SIG-M5 (cell line): ENCODE results near the gene HSF4.
"Not testable (repeated sequence)": the region's sequence is repeated elsewhere in the genome, so short reads cannot be mapped to it uniquely, and the experiment has no call there.

Source experiments
- DNase-seq: peaks from one replicate; lab custom pipeline; 2025; lab: John Stamatoyannopoulos, UW

Gene HSF4, protein sequence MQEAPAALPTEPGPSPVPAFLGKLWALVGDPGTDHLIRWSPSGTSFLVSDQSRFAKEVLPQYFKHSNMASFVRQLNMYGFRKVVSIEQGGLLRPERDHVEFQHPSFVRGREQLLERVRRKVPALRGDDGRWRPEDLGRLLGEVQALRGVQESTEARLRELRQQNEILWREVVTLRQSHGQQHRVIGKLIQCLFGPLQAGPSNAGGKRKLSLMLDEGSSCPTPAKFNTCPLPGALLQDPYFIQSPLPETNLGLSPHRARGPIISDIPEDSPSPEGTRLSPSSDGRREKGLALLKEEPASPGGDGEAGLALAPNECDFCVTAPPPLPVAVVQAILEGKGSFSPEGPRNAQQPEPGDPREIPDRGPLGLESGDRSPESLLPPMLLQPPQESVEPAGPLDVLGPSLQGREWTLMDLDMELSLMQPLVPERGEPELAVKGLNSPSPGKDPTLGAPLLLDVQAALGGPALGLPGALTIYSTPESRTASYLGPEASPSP

DNA sequence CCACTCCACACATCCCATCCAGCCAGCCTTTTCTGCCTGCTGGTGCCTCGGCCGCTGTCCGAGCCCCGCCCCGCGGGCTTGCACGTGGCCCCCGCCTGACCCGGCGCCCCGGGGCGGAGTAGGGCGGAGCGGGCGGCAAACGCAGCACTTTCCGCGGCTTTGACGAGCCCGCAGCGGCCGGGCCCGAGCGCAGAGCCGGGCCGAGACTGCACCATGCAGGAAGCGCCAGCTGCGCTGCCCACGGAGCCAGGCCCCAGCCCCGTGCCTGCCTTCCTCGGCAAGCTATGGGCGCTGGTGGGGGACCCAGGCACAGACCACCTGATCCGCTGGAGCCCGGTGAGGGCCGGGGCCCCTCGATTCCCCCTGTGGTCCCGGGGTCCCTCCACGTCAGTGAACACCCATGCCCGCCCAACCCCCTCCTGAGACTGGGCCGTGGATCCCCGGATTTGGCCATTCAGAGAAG is at the start of gene HSF4:
HSF4 (plus strand) TSS at position 147 of the 463 bp plus-strand sequence; CDS start at position 214, 67 bp downstream.
- DNase-seq, result no peak

DNA sequence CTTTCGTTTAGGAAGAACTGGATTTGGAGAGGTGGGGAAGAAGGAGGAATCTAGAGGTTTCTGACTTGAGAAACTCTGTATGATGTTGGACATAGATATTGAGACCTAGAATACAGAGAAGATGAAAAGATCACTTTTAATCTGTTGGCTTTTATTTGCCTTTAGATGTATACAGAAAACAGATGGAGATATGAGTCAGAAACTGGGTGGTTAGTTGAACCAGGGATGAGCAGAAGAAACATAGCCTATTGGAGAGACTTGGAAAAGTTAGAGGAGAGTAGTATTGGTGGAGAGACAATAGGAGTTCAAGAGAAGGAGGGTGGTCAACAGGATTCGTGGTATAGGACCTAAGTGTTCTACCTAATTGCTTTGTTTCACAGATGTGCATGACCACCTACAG is 49.8 kb upstream of the HSF4 start:
- DNase-seq, result no peak

DNA sequence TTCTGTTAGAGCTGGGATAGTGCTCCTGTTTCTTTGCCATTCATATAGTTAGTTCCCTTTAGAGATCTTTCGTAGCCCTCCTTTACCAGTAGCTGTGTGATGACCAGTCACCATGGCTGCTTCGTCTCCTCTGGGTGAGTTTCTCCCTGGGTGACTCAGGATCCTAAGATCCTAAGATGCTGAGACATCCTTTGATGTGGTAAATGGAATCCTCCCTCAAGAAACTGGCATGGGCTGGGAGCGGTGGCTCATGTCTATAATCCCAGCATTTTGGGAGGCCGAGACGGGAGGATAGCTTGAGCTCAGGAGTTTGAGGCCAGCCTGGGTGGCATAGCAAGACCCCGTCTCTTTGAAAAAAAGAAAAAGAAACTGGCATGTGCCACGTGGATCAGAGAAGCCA is 48.9 kb upstream of the HSF4 start:
- no peak for DNase-seq

DNA sequence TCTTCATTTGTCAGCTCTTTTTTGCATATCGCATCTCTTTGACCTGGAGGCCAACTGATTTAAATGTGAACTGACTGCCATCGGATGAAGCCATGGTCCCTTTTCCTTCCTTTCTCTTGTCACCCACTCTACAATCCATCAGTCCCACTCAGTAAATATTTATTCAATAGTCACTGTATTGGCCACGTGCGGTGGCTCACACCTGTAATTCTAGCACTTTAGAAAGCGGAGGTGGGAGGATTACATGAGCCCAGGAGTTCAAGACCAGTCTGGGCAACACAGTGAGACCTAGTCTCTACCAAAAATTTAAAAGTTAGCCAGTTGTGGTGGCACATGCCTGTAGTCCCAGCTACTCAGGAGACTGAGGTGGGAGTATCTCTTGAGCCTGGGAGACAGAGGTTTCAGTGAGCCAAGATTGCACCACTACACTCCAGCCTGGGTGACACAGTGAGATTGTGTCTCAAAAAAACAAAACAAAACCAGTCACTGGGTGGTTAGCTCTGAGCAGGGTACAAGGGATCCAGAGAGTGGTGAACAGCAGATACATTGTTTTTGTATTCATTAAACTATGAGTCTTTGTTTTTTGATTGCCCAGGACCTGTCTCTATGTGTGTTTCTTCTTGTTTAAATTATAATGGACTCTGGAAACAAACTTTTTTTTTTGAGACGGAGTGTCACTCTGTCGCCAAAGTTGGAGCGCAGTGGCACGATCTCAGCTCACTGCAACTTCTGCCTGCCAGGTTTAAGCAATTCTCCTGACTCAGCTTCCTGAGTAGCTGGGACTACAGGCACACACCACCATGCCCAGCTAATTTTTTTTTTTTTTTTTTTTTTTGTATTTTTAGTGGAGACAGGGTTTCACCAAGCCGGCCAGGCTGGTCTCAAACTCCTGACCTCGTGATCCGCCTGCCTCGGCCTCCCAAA is 47.9 kb upstream of the HSF4 start:
- DNase-seq, result no peak

DNA sequence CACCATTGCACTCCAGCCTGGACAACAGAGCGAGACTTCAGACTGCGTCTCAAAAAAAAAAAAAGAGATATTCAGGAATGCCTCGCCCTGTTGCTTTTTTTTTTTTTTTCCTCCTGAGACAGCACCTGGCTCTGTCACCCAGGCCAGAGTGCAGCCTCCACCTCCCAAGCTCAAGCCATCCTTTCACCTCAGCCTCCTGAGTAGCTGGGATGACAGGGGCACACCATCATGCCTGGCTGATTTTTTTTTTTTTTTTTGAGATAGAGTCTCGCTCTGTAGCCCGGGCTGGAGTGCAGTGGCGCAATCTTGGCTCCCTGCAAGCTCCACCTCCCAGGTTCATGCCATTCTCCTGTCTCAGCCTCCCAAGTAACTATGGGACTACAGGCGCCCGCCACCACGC is 46.8 kb upstream of the HSF4 start:
- no peak for DNase-seq

DNA sequence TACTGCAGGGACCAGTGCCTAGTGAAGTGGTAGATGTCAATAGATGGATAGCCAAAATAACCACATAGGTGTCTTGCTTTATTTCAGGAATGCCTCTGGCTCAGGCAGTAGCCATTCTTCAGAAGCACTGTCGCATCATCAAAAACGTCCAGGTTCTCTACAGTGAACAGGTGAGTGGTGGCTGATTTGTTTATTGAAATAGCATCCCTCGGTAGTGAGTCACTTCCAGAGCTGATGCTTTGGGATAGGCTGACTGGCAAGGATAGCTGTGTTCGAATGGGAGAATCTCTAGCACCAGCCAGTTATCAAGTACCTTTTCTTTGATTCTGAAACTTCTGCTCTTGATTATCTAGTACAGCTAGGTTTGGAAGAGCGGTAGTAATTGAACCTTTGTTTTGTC is 44.5 kb upstream of the HSF4 start:
- no peak for DNase-seq

DNA sequence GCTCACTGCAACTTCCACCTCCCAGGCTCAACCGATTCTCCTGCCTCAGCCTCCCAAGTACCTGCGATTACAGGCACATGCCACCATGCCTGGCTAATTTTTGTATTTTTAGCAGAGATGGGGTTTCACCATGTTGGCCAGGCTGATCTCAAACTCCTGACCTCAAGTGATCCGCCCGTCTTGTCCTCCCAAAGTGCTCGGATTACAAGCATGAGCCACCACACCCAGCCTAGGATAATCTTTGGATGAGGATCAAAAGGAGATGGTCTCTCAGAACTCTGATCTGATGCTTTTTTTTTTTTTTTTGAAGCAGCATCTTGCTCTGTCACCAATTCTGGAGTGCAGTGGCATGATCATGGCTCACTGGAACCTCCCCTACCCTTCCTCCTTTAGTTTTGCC is 41.7 kb upstream of the HSF4 start:
- not testable (repeated sequence) for DNase-seq

DNA sequence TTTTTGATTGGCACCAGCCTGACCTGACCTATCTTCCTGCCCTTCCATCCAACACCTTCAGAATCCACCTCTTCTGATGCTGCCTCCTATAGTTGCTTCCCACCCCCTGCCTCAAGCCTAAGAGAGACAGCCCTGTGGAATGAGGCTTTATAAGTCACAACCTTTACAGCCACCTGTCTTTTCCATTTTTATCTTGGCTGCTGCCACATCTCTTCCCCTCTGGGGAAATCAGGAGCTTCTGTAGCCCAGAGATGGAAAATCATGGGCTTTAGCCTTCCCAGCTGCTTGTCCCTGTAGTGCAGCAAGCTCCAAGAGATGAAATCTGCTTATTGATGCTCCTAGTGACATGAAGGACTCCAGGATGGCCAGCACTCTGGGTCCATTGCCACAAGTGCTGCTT is 36.1 kb upstream of the HSF4 start:
- DNase-seq, result no peak

DNA sequence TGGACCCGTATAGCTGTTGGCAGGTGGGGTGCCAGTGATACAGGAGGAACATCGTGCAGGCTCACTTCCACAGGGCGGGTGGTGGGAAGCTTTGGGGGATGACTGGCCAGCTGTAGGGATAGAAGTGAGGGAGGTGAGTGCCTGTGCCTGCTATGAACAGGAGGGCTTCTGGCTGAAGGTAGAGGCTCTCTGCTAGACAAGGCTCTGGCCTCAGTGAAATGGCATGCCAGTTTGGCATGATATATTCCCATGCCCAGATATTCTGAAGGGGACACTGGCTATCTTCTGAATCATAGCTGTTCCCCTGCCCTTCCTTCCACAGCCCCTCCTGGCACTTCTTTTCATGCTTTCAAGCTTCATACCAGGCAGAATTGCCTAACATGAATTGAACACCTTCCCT is 35.7 kb upstream of the HSF4 start:
- DNase-seq, result no peak

DNA sequence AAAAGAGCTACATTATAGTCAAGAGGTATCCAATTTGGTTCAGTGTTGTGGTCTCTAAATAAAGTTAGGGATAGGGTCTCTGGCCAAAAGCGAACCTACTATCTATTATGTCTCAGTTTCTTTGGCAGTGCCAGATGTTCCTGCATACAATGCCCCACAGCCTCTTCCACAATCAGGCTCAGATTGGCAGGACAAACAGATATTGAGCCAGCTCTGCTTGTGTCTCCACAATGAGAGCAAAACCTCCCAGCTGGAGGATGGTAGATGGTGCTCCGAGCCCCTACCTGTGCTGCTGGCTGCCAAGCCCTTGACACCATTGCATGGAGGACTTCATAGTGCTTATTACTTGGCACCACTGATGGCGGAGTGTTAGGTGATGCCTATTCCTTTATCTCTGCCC is 35.1 kb upstream of the HSF4 start:
- DNase-seq, result no peak

DNA sequence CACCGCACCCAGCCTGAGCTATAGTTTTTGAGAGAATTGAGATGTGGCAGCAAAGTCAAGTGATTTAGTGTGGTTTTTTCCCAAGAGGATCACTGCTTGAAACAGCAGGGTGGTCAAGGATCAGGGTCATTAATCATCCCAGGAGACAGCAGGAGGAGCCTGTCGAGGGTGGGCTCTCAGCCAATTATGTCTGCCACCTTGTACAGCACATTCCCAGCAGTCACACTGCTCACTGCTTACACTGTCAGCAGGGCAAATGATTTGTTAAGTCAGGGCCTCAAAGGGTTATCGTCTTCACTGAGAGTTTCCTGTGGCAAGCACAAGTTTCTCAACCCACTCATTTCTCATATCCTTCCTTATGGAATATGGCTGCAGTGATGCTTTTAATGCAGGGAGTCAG is 26.9 kb upstream of the HSF4 start:
- no peak for DNase-seq

DNA sequence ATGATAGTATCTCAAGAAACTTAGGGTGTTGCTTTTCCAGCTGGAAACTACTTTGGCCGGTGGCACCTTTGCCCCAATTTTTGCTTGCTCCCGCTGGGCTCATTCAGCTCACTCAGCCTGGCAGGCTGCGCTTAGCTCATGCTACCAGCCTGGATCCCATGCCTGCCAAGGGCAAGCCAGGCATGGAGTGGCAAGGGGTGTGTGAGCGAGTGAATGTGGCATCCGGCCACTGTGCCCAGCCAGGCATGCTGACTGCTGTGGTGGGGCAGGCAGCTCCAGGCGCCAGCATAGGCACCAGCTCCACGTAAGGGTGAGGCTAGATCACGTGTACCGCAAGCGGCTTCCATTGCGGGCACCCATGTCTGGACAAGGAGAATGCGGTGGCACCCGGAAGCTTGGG is 23.2 kb upstream of the HSF4 start:
- DNase-seq, result no peak

DNA sequence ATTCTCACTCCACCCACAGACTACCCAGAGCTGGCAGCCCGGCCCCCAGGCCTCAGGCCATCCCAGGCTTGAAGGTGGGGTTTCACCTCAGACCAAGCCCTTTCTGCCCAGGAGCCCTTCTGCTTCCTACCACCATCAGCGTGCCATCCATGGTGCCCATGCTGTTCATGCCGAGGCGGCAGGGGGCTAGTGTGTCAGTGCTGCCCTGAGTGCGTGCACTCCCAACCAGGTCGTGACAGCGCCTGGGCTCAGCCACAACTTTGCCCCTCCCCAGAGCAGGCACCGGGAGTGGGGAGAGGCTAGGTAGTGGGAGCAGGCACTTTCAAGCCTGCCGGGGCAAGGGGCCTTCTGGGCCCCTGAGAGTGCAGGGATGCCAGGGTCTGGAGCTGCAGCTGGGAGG is 22.2 kb upstream of the HSF4 start:
- no peak for DNase-seq

DNA sequence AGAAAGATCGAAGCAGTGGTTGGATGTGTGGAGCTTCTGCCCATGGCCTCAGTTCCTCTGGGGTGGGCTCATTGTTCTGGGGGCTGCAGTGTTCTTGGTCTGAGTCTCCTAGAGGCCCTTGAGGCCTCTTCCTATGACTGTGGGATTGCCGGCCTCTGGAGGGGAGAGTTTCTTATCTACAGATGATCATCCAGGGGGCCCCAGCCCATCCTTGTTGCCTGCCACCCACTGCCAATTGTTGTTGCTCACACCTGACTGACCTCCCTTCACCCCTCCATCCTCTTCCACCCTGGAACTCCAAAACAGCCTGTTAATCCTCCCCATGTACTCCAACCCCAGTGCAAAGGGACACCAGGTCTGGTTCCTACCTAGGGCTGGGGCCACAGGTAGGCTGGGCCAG is 19.6 kb upstream of the HSF4 start:
- DNase-seq, result no peak

DNA sequence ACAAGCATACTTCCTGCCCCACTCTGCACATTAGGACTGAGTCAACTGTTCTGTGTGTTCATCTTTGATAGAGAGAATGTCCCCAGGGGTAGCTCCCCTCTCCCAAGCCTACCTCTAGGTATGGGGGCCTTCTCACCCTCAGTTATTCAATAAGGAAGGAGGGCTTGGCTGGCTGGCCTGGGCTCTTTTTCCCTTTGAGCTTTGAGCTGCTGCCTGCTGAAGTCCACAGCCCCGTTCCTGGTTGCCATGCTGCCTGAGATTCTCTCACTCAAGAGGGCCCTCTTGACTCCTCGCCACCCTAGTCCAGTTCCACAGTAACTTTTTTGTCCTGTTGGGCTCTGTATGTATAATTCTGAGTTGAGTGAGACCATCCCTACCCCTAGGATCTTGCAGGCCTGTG is 18.8 kb upstream of the HSF4 start:
- DNase-seq, result no peak

DNA sequence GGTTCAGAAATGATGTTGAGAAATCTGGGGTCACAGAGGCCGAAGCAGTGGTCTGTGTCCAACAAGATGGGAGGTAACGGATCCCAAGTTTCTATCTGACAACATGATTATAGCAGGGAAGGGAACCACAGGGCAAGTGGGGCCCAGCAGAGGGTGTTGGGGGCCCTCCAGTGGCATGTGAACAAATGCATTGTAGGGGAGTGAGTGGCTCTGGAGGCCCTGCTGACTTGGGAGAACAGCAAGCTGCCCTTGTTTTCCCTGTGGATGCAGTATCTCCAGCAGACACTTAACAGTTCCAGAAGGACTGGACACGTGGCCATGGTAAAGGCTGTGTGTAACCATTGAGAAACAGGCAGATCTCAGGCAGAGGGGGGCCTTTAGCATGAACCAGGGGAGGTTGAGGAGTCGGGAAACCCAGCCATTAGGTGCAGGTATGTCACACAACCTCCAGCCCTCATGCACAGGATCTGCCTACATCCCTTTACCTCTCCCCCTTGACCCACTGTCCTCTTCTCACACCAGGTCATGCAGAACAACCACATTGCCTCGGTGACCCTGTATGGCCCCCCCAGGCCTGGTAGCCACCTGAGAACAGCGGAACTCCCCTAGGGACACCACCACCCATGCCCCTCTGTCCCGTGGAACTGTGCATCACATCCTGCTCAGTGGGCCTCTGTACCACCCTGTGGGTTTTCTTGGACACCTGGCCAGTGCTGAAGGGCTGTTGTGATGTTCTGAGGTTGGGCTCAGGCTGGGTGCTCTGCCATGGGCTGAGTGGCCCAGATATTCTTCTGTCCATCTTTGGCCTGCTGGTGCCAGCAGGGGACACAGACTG is 17.8 kb upstream of the HSF4 start:
- DNase-seq, result no peak

DNA sequence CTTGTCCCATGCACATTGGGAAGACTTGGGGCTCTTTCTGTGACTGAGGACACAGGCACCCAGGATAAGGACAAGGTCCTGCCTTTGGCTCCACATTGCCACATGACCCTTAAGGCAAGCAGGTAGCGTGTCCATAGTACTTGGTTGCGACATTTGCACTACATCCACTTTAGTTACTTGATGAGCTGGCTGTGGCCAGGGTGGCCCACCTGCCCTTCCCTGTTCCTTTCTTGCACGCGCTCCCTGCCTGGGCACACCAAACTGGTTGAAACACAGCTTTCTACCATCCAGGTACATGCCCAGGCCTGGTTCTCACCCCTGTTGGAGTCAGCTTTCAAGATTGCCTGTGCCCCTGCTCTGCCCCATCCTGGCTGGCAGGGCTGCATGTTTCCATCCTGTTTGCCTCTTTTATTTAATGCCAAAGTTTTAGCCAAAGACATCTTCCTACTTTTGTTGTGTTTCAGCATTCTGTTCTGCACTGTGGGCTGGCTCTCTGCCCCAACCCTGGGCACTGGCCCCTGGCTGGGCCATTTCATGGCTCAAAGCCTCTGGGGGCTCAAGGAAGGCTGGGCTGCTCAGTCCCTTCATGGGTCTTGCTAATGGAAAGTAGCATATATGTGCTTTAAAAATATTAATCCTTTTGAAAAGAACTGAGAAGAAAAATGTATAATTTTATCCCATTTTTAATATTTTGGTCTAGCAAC is 17.0 kb upstream of the HSF4 start:
- DNase-seq, result no peak

DNA sequence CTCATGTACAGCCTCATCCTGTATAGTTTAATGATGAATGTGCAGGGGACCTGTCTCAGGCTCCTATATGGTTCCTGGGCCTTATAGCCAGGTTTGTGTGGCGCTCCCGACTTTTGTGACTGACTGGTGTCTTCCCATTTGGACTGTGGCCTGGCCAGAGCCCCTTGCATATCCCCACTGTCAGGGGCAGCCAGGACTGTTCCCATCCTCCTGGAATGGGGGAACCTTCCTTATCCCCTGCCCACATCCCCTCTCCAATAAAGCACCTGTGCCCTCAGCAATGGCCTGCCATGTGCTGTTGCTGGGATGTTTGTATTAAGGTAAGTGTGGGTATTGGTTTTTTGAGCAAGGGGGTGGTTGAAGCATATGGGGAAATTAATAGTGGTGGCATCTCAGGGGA is 16.3 kb upstream of the HSF4 start:
- no peak for DNase-seq

DNA sequence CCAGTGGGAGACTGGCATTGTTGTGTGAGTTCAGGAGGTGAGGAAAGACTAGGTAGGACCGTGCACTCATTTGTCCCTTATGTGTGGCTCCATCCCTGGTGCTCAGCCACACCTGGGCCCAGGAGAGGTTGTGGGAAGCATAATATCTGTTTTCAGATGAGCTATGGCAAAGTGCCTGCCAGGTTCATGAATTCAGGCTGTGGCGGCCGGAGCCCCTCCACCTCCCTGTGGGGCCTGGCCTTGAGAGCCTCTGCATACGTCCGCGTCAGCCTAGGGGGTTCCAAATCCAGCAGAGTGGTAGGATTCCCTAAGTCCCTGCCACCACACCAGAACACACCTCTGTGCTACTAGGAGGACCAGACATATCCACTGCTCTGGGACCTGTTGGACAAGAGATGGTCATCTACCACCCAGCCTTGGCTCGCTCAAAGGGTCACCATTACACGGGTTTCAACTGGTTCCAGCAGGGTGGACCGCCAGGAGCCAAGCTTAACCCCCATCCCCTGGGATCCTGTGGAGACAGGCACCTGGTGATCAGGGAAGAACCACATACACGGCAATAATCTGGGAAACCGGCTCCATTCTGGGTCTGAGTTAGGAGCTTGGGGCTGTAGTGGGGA is 15.8 kb upstream of the HSF4 start:
- DNase-seq, result no peak

DNA sequence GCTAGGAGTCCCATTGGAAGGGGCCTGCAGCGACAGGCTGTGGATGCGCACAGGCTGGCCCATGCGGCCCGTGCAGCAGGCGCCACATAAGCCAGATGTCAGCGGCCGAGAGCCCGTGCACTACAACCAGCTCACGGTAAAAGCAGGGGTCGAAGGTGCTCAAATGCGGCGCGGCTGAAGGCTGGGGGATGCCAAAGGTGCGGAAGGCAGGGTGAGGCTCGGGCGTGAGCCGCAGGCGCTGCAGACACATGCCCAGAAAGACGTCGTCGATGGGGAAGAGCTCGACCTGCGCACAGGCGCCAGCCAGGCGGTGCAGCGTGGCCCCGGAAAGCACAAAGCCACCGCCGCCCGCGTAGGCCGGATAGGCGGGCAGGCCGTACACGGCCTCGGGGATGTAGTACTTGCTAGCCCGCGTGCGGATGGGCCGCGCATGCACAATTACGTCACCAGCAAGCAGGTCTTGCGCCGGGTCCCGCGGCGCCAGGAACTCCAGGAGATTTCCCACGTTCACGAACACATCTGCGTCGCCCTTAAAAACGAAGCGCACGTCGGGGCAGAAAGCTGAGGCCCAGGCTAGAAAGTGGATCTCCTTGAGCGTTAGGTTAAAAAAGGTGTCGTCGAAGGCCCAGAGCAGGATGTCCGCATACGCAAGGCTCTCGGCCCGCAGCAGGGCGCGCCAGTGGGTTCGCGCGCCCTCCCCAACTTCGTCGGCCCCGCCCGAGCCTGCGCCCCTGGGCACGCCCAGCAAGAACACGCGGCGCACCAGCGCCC is 15.1 kb upstream of the HSF4 start:
- DNase-seq, result no peak
